Measurements from ENCODE around the gene GTF2A2. TPM values are rescaled to one million over a fixed set of nuclear protein-coding genes. Genes with fewer than 3 reads are reported as not detected.
"Not testable (repeated sequence)": the region's sequence is repeated elsewhere in the genome, so short reads cannot be mapped to it uniquely, and the experiment has no call there.

GTF2A2 gene
- total RNA-seq, 2 donors from 2014 or later, result 35.9 to 74.8 TPM

- no peaks in the 10 kb centered on the region for H3K27me3 ChIP-seq
- no peak overlapping the region for H3K27ac ChIP-seq
- peaks cover 0 to 17% of the 10 kb centered on the region in 2 donors for H3K4me1 ChIP-seq
- no peak for DNase-seq (ENCODE audit: low spot score)
- TF ChIP-seq, protein P1, sequence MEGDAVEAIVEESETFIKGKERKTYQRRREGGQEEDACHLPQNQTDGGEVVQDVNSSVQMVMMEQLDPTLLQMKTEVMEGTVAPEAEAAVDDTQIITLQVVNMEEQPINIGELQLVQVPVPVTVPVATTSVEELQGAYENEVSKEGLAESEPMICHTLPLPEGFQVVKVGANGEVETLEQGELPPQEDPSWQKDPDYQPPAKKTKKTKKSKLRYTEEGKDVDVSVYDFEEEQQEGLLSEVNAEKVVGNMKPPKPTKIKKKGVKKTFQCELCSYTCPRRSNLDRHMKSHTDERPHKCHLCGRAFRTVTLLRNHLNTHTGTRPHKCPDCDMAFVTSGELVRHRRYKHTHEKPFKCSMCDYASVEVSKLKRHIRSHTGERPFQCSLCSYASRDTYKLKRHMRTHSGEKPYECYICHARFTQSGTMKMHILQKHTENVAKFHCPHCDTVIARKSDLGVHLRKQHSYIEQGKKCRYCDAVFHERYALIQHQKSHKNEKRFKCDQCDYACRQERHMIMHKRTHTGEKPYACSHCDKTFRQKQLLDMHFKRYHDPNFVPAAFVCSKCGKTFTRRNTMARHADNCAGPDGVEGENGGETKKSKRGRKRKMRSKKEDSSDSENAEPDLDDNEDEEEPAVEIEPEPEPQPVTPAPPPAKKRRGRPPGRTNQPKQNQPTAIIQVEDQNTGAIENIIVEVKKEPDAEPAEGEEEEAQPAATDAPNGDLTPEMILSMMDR (IDR thresholded peaks at IDR 0.05), result no peak
- H3K36me3 ChIP-seq, result peaks cover 20% of the 10 kb centered on the region
- no peak overlapping the region for H3K4me3 ChIP-seq
- no peaks in the 10 kb centered on the region for H3K9me3 ChIP-seq
Observed at GRCh38 chr15:59659366-59659765, 2.1 kb upstream of the GTF2A2 start.

GRCh38 chr15:59657635-59658125 is 365 bp upstream of the GTF2A2 start:
- Histone ChIP-seq H3K4me3 (peak overlapping the region; percentile 31 to 95), H3K27ac (peak overlapping the region; percentile 79 to 89), H3K4me1 (peaks cover 0 to 17% of the 10 kb centered on the region in 2 donors), H3K27me3 (no peaks in the 10 kb centered on the region), H3K36me3 (peaks cover 8% of the 10 kb centered on the region), H3K9me3 (no peaks in the 10 kb centered on the region)
- no peak for DNase-seq (ENCODE audit: low spot score)
- TF ChIP-seq, protein P1 (IDR thresholded peaks at IDR 0.05), result no peak

- TF ChIP-seq, protein P1 (IDR thresholded peaks at IDR 0.05), result no peak
- Histone ChIP-seq H3K27ac (no peak overlapping the region), H3K4me1 (peaks cover 0 to 25% of the 10 kb centered on the region in 2 donors), H3K9me3 (peaks cover 0 to 5% of the 10 kb centered on the region in 2 donors), H3K4me3 (no peak overlapping the region), H3K36me3 (peaks cover 19% of the 10 kb centered on the region), H3K27me3 (no peaks in the 10 kb centered on the region)
- DNase-seq (ENCODE audit: low spot score), result no peak
Observed at GRCh38 chr15:59654046-59654445, 3.3 kb downstream of the GTF2A2 start.

- H3K36me3 ChIP-seq, result peaks cover 46% of the 10 kb centered on the region
- H3K9me3 ChIP-seq, result peaks cover 0 to 5% of the 10 kb centered on the region in 2 donors
- no peaks in the 10 kb centered on the region for H3K27me3 ChIP-seq
- no peak overlapping the region for H3K27ac ChIP-seq
- peaks cover 0 to 8% of the 10 kb centered on the region in 2 donors for H3K4me1 ChIP-seq
- no peak for DNase-seq (ENCODE audit: low spot score)
- TF ChIP-seq, protein P1 (IDR thresholded peaks at IDR 0.05), result no peak
- H3K4me3 ChIP-seq, result no peak overlapping the region
Observed at GRCh38 chr15:59649603-59650002, 7.7 kb downstream of the GTF2A2 start.

DNA sequence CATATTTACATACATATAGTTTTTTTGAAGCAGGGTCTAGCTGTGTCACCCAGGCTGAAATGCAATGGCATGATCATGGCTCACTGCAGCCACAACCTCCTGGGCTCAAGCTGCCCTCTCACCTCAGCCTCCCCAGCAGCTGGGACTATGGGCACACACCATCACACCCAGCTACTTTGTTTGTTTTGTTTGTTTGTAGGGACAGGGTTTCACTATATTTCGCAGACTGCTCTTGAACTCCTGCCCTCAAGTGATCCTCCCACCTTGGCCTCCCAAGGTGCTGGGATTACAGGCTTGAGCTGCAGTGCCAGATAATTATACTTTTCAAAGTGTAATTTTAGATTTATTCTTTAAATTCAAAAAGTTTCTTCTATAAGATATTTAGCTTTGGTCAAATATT is 10.2 kb downstream of the GTF2A2 start:
- peaks cover 0 to 8% of the 10 kb centered on the region in 2 donors for H3K4me1 ChIP-seq
- TF ChIP-seq, protein P1 (IDR thresholded peaks at IDR 0.05), result no peak

GRCh38 chr15:59646277-59646676 is 11.0 kb downstream of the GTF2A2 start:
- H3K27me3 ChIP-seq, result no peaks in the 10 kb centered on the region
- peaks cover 44% of the 10 kb centered on the region for H3K36me3 ChIP-seq
- TF ChIP-seq, protein P1 (IDR thresholded peaks at IDR 0.05), result no peak
- no peak for DNase-seq (ENCODE audit: low spot score)
- H3K9me3 ChIP-seq, result no peaks in the 10 kb centered on the region
- H3K4me1 ChIP-seq, result peaks cover 0 to 8% of the 10 kb centered on the region in 2 donors
- no peak overlapping the region for H3K27ac ChIP-seq
- H3K4me3 ChIP-seq, result no peak overlapping the region

More for the DNA sequence above, 10.2 kb downstream of the GTF2A2 start:
- H3K4me3 ChIP-seq, result no peak overlapping the region
- DNase-seq (ENCODE audit: low spot score), result no peak
- H3K36me3 ChIP-seq, result peaks cover 53% of the 10 kb centered on the region
- no peak overlapping the region for H3K27ac ChIP-seq
- no peaks in the 10 kb centered on the region for H3K27me3 ChIP-seq
- H3K9me3 ChIP-seq, result peaks cover 0 to under 1% of the 10 kb centered on the region in 2 donors

GRCh38 chr15:59645812-59646211 is 11.5 kb downstream of the GTF2A2 start:
- not testable (repeated sequence) for H3K4me1 ChIP-seq; H3K27ac ChIP-seq; DNase-seq (ENCODE audit: low spot score); H3K27me3 ChIP-seq; H3K4me3 ChIP-seq; H3K9me3 ChIP-seq
- H3K36me3 ChIP-seq, result peaks cover 43% of the 10 kb centered on the region

All from right atrium auricular region (tissue), 2 donors.